HCT116 (cell line): ENCODE results near the gene ARMH3. TPM values are rescaled to one million over a fixed set of nuclear protein-coding genes. Genes with fewer than 3 reads are reported as not detected.
A peak's percentile ranks its signal among the peaks of the same experiment; 100 is the strongest.

Experiments used
- ATAC-seq: fragments of 200-7000 bp; cut with Tn5 transposase; 2 replicates; pipeline ENCODE4 v1.9.1; 2020; ENCODE audit warnings: mild to moderate bottlenecking, moderate library complexity
- BruUV-seq: library from RNA; stranded (reverse); fragments of 400-500 nt; replicated peaks from 2 replicates; lab custom pipeline; 2021; lab: Mats Ljungman, UMichigan
- CTCF ChIA-PET: fragments of 300-600 bp; sonication (Branson Sonifier 250); formaldehyde crosslinking; loops from one replicate; lab custom pipeline; 2021; ENCODE audit warnings: antibody characterized with exemption; lab: Charles Lee
- POLR2A ChIA-PET: fragments of 300-600, 350-600 bp; sonication (Branson Sonifier 250); formaldehyde crosslinking; loops from one replicate; lab custom pipeline; 2021; ENCODE audit warnings: antibody characterized with exemption; lab: Charles Lee
- RAD21 ChIA-PET, 2 experiments: fragments of 300-600 bp; sonication (Branson Sonifier 250); formaldehyde crosslinking; loops; one replicate each; lab custom pipeline; 2023; ENCODE audit warnings: low total read pairs in 2 of 2; ENCODE audit not compliant: uncharacterized antibody in 2 of 2, unreplicated experiment in 2 of 2, low non-redundant PET in 1 of 2; lab: Charles Lee
- DNase-seq: peaks from one replicate; pipeline ENCODE4 v3.0.0-alpha.2; 2010; ENCODE audit warnings: low read depth, low spot score
- H2AFZ ChIP-seq: fragments of 200-600 bp; shearing (Covaris generic), sonication (generic); 2 replicates; pipeline ENCODE4 v1.6.1; 2017; ENCODE audit warnings: low read depth, mixed run types, mixed read lengths, antibody characterized with exemption, low read length; ENCODE audit not compliant: poor library complexity, severe bottlenecking
- H3K27ac ChIP-seq: 2 replicates; pipeline ENCODE4 v1.5.1; 2012; ENCODE audit warnings: low read depth, low read length
- H3K27me3 ChIP-seq: fragments of 200-600 bp; sonication (generic); 2 replicates; pipeline ENCODE4 v1.6.1; 2016; ENCODE audit warnings: mixed run types, low read length, mixed read lengths; ENCODE audit not compliant: insufficient read depth
- H3K36me3 ChIP-seq, 2 experiments: fragments of 200-500 bp in 1 of 2; fragments of 200-600 bp in 1 of 2; sonication (Bioruptor generic) in 1 of 2; sonication (generic) in 1 of 2; 2 replicates each; pipeline versions ENCODE4 v1.5.1 to v1.6.1; 2014 to 2016; ENCODE audit warnings: low read length in 2 of 2, inconsistent platforms in 1 of 2, mixed read lengths in 1 of 2, mixed run types in 1 of 2; ENCODE audit not compliant: insufficient read depth in 2 of 2, control insufficient read depth in 1 of 2
- H3K4me1 ChIP-seq, 2 experiments: fragments of 200-600 bp in 1 of 2; sonication (generic) in 1 of 2; 2 replicates each; pipeline versions ENCODE4 v1.5.1 to v1.6.1; 2012 to 2017; ENCODE audit warnings: low read length in 2 of 2, inconsistent platforms in 1 of 2, mild to moderate bottlenecking in 1 of 2, mixed read lengths in 1 of 2, mixed run types in 1 of 2, moderate library complexity in 1 of 2; ENCODE audit not compliant: insufficient read depth in 2 of 2, control insufficient read depth in 1 of 2
- H3K4me2 ChIP-seq: fragments of 200-600 bp; sonication (generic); 2 replicates; pipeline ENCODE4 v1.6.1; 2017; ENCODE audit warnings: mixed run types, low read length, mixed read lengths
- H3K4me3 ChIP-seq, 2 experiments: fragments of 200-600 bp in 1 of 2; sonication (generic) in 1 of 2; replicated peaks in 1 of 2; 2 replicates each; pipeline ENCODE4 v1.5.1; 2011 to 2016; ENCODE audit warnings: low read length in 2 of 2, control low read depth in 1 of 2, low read depth in 1 of 2, mild to moderate bottlenecking in 1 of 2, mixed read lengths in 1 of 2, mixed run types in 1 of 2
- H3K79me2 ChIP-seq: fragments of 200-600 bp; sonication (generic); 2 replicates; pipeline ENCODE4 v1.6.1; 2017; ENCODE audit warnings: mild to moderate bottlenecking, mixed run types, low read length, moderate library complexity, mixed read lengths; ENCODE audit not compliant: insufficient read depth
- H3K9ac ChIP-seq: fragments of 200-600 bp; sonication (generic); 2 replicates; pipeline ENCODE4 v1.6.1; 2016; ENCODE audit warnings: low read length, mixed read lengths
- H3K9me2 ChIP-seq: fragments of 200-600 bp; sonication (generic), shearing (Covaris generic); 2 replicates; pipeline ENCODE4 v1.6.1; 2017; ENCODE audit warnings: mixed run types, mild to moderate bottlenecking, moderate library complexity; ENCODE audit not compliant: insufficient read depth
- H3K9me3 ChIP-seq, 2 experiments: fragments of 200-500 bp in 1 of 2; fragments of 200-600 bp in 1 of 2; sonication (Bioruptor generic) in 1 of 2; sonication (generic) in 1 of 2; 2 replicates each; pipeline ENCODE4 v1.6.1; 2014 to 2017; ENCODE audit warnings: low read length in 2 of 2, mixed read lengths in 2 of 2, inconsistent platforms in 1 of 2, low read depth in 1 of 2, mild to moderate bottlenecking in 1 of 2, mixed run types in 1 of 2, moderate library complexity in 1 of 2; ENCODE audit not compliant: control insufficient read depth in 1 of 2, insufficient read depth in 1 of 2
- H4K20me1 ChIP-seq: fragments of 200-600 bp; sonication (generic), shearing (Covaris generic); 2 replicates; pipeline ENCODE4 v1.6.1; 2017; ENCODE audit warnings: mixed run types, mild to moderate bottlenecking, moderate library complexity; ENCODE audit not compliant: insufficient read depth
- CBX3 ChIP-seq: IDR thresholded peaks from 2 replicates; pipeline ENCODE4 v1.6.1; 2012; ENCODE audit warnings: low read depth
- EGR1 ChIP-seq: IDR thresholded peaks from 2 replicates; pipeline ENCODE4 v1.6.1; 2012; ENCODE audit warnings: low read depth
- ELF1 ChIP-seq: IDR thresholded peaks from 2 replicates; pipeline ENCODE4 v1.6.1; 2012; ENCODE audit warnings: low read depth, borderline replicate concordance
- EZH2 ChIP-seq: fragments of 200-600 bp; sonication (generic); IDR thresholded peaks from 2 replicates; pipeline ENCODE4 v1.6.1; 2017; ENCODE audit warnings: antibody characterized with exemption, mixed run types
- EZH2phosphoT487 ChIP-seq: fragments of 200-600 bp; IDR thresholded peaks from 2 replicates; pipeline ENCODE4 v1.6.1; 2018; ENCODE audit warnings: antibody characterized with exemption, borderline replicate concordance
- JUND ChIP-seq: IDR thresholded peaks from 2 replicates; pipeline ENCODE4 v1.6.1; 2012
- POLR2A ChIP-seq: IDR thresholded peaks from 2 replicates; pipeline ENCODE4 v1.7.0; 2011; ENCODE audit warnings: borderline replicate concordance; ENCODE audit not compliant: insufficient read depth, insufficient read length; ENCODE audit errors: extremely low read depth
- RAD21 ChIP-seq: IDR thresholded peaks from 2 replicates; pipeline ENCODE4 v1.6.1; 2012; ENCODE audit warnings: low read depth, mild to moderate bottlenecking
- SIN3A ChIP-seq: IDR thresholded peaks from 2 replicates; pipeline ENCODE4 v1.6.1; 2012; ENCODE audit warnings: low read depth
- TCF7L2 ChIP-seq: IDR thresholded peaks from 2 replicates; pipeline ENCODE4 v1.7.0; 2011; ENCODE audit warnings: borderline replicate concordance, inconsistent platforms; ENCODE audit not compliant: insufficient read depth, insufficient read length; ENCODE audit errors: extremely low read depth
- ZNF274 ChIP-seq: fragments of 200-500 bp; sonication (Bioruptor generic); IDR thresholded peaks from 2 replicates; pipeline ENCODE4 v1.6.1; 2014; ENCODE audit warnings: mild to moderate bottlenecking, low read depth, low read length, inconsistent platforms
- intact Hi-C: fragments of 100-400 bp; cut with micrococcal nuclease; formaldehyde crosslinking; loops from 2 replicates; pipeline ENCODE4 v1.10.0; 2022
- total RNA-seq: library from RNA; stranded (reverse); gene quantifications from one replicate; pipeline ENCODE4 v1.2.1, GENCODE V29; 2021; ENCODE audit not compliant: unreplicated experiment
- TF ChIP-seq, protein P1 (sequence below): IDR thresholded peaks from 2 replicates; pipeline ENCODE4 v1.6.1; 2012; ENCODE audit warnings: low read depth
- TF ChIP-seq, protein P2 (sequence below): IDR thresholded peaks from 2 replicates; pipeline ENCODE4 v1.6.1; 2012
- TF ChIP-seq, protein P3 (sequence below): IDR thresholded peaks from 2 replicates; pipeline ENCODE4 v1.6.1; 2011; ENCODE audit warnings: mild to moderate bottlenecking, low read length, moderate library complexity; ENCODE audit not compliant: insufficient replicate concordance; ENCODE audit errors: extremely low read depth

The ARMH3 gene
- total RNA-seq, 1 experiment from 2014 or later: 30.4 TPM

DNA sequence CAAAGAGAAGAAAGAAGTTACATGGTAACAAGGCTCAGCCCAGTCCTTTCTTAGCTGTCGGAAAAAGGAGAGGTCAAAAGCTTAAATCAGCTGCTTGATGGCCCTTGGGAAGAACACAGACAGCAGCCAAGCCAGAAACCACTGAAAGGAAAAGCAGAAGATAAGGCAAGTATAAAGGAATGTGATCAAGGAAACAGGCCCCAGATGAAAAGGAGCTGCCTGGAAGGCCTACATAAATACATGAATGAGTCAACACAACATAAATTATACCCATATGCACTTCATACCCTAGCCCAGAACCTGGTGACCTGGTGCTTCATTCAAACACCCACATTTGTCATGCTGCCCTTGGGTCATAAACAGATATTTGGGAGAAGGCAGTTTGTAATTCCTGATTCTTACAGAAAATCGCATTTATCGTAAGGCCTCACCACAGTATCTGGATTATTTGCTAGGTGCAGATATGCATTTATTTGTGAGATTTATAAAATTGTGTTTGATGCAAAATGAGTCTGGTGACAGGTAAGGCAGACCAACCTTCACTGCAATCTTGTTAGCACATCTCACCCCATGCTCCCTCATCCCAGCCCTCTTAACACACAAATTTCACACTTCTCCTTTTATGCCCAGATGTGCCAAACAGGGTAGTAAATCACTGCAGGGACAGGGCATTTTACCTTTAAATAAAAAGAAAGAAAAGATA, 117.5 kb downstream of the ARMH3 start (continued):
- TF ChIP-seq EZH2 (no peak), SIN3A (peak; percentile 70), EGR1 (0 out of 2 replicates have a peak, but pooled peaks have one; percentile 9), ZNF274 (no peak)
- TF ChIP-seq, protein P1, sequence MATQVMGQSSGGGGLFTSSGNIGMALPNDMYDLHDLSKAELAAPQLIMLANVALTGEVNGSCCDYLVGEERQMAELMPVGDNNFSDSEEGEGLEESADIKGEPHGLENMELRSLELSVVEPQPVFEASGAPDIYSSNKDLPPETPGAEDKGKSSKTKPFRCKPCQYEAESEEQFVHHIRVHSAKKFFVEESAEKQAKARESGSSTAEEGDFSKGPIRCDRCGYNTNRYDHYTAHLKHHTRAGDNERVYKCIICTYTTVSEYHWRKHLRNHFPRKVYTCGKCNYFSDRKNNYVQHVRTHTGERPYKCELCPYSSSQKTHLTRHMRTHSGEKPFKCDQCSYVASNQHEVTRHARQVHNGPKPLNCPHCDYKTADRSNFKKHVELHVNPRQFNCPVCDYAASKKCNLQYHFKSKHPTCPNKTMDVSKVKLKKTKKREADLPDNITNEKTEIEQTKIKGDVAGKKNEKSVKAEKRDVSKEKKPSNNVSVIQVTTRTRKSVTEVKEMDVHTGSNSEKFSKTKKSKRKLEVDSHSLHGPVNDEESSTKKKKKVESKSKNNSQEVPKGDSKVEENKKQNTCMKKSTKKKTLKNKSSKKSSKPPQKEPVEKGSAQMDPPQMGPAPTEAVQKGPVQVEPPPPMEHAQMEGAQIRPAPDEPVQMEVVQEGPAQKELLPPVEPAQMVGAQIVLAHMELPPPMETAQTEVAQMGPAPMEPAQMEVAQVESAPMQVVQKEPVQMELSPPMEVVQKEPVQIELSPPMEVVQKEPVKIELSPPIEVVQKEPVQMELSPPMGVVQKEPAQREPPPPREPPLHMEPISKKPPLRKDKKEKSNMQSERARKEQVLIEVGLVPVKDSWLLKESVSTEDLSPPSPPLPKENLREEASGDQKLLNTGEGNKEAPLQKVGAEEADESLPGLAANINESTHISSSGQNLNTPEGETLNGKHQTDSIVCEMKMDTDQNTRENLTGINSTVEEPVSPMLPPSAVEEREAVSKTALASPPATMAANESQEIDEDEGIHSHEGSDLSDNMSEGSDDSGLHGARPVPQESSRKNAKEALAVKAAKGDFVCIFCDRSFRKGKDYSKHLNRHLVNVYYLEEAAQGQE: no peak

DNA sequence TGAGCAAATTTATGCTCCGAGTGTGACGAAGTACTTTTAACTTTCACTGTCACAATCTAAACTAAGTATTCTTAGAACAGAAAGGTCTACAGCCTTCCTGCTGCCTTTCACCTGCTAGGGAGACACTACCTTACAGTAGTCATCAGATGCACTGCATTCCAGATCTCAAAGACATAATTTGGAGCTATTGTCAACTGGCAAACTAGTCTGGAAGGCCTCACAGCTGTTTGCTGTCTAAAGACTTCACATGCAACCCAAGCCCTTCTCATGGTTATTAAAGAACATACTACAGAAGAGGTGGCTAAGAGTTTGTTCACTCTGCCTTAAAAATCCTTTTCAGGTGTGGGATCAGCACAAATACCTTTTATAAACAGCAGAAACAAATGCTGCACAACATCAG, 120.5 kb downstream of the ARMH3 start:
- H3K4me3 ChIP-seq: no peak overlapping the region
- no peaks in the 10 kb centered on the region for H3K27me3 ChIP-seq
- no peaks in the 10 kb centered on the region for H3K36me3 ChIP-seq
- H3K4me2 ChIP-seq: no peak overlapping the region
- ChIA-PET POLR2A (interaction anchor here (0.7 kb wide), 1 partner anchor 908 kb away, joined by 3 read pairs; no protein-coding TSS in a partner anchor), CTCF (no interaction called here), RAD21 (no interaction called here)
- no peak overlapping the region for H2AFZ ChIP-seq
- no peaks in the 10 kb centered on the region for H3K9me2 ChIP-seq
- H3K9me3 ChIP-seq: no peaks in the 10 kb centered on the region
- no peak for DNase-seq
- H3K79me2 ChIP-seq: no peaks in the 10 kb centered on the region
- no peak overlapping the region for H3K9ac ChIP-seq
- no peaks in the 10 kb centered on the region for H4K20me1 ChIP-seq
- BruUV-seq: no TSS peak
- ATAC-seq: no peak
- H3K27ac ChIP-seq: no peak overlapping the region
- peaks cover 29 to 32% of the 10 kb centered on the region in 2 experiments for H3K4me1 ChIP-seq
- intact Hi-C loops: no loop called here
- TF ChIP-seq EGR1 (no peak), JUND (no peak), SIN3A (no peak), EZH2 (no peak), EZH2phosphoT487 (no peak), ELF1 (no peak), CBX3 (no peak), TCF7L2 (no peak), RAD21 (no peak), POLR2A (no peak)
- TF ChIP-seq, protein P2, sequence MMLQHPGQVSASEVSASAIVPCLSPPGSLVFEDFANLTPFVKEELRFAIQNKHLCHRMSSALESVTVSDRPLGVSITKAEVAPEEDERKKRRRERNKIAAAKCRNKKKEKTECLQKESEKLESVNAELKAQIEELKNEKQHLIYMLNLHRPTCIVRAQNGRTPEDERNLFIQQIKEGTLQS: no peak
- TF ChIP-seq, protein P3, sequence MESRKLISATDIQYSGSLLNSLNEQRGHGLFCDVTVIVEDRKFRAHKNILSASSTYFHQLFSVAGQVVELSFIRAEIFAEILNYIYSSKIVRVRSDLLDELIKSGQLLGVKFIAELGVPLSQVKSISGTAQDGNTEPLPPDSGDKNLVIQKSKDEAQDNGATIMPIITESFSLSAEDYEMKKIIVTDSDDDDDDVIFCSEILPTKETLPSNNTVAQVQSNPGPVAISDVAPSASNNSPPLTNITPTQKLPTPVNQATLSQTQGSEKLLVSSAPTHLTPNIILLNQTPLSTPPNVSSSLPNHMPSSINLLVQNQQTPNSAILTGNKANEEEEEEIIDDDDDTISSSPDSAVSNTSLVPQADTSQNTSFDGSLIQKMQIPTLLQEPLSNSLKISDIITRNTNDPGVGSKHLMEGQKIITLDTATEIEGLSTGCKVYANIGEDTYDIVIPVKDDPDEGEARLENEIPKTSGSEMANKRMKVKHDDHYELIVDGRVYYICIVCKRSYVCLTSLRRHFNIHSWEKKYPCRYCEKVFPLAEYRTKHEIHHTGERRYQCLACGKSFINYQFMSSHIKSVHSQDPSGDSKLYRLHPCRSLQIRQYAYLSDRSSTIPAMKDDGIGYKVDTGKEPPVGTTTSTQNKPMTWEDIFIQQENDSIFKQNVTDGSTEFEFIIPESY: no peak
